ENCODE data around the gene PLN.

PLN gene

GRCh38 chr6:118606858-118607257, 58.8 kb downstream of the PLN start:
- H3K4me3 ChIP-seq (ENCODE audit: low read length) = no peak overlapping the region
- no peak for TF ChIP-seq CTCF (IDR thresholded peaks at IDR 0.05; ENCODE audit: insufficient read depth, low read depth, low read length, missing control alignments)
- DNase-seq (ENCODE audit: low read depth) = no peak

Data from epithelial cell of esophagus (primary cell).